PC-9 (cell line): Measurements from ENCODE around the gene SYTL2.

Experiments used
- EZH2 ChIP-seq: fragments of 200-600 bp; sonication (generic); IDR thresholded peaks from 2 replicates; pipeline ENCODE4 v1.8.0; 2017; ENCODE audit warnings: antibody characterized with exemption, low read depth
- TF ChIP-seq, protein P1 (sequence below): fragments of 200-600 bp; sonication (generic); conservative IDR thresholded peaks from 2 replicates; pipeline ENCODE4 v1.6.1; 2017; ENCODE audit warnings: mixed run types, antibody characterized with exemption, mild to moderate bottlenecking, moderate library complexity

GRCh38 chr11:85673393-85673792, 137.5 kb downstream of the SYTL2 start:
- TF ChIP-seq, protein P1, sequence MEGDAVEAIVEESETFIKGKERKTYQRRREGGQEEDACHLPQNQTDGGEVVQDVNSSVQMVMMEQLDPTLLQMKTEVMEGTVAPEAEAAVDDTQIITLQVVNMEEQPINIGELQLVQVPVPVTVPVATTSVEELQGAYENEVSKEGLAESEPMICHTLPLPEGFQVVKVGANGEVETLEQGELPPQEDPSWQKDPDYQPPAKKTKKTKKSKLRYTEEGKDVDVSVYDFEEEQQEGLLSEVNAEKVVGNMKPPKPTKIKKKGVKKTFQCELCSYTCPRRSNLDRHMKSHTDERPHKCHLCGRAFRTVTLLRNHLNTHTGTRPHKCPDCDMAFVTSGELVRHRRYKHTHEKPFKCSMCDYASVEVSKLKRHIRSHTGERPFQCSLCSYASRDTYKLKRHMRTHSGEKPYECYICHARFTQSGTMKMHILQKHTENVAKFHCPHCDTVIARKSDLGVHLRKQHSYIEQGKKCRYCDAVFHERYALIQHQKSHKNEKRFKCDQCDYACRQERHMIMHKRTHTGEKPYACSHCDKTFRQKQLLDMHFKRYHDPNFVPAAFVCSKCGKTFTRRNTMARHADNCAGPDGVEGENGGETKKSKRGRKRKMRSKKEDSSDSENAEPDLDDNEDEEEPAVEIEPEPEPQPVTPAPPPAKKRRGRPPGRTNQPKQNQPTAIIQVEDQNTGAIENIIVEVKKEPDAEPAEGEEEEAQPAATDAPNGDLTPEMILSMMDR: no peak
- no peak for TF ChIP-seq EZH2
